Kidney glomerular epithelial cell (primary cell): ENCODE data around the gene KCNF1.

Experiments
- DNase-seq: peaks from one replicate; lab custom pipeline; 2025; lab: John Stamatoyannopoulos, UW

The KCNF1 gene

DNA sequence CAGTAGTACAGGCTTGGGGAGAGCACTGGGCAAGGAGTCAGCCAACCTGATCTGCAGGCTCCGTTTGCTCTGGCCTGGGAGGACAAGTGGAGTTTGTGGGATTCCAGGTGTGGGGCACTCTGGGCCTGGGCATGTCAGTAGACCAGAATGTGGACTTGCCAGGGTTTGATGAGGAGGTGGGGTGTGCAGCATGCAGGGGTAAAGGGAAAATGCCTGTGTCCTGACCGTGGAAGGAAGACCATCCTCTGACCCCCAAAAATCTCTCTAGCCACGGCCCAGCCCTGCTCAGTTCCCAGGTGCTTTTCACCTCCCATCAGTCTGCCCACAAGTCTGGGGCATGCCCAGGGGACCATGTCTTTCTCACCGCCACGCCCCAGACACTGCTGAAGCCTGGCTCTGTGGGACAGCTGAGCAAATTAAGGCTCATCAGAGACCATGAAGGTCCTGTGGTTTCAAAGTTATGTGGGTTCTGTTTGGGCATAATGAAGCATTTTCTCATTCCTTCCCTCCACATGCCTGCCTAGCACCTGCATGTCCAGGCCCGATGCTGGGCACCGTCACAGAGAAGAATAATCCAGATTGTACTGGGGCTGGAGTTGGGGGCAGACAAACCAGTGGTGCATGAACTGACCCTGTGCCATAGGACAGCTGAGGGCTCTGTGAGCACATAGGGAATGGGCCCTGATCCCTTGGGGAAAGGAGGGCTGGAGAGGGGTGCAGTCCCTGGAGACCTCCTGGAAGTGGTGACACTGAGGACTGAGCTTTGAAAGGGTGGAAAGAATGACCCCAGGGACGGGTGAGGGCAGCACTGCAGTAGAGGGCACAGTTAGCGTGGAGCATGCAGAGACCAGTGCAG lies 6.5 kb upstream of the KCNF1 start:
- no peak for DNase-seq

DNA sequence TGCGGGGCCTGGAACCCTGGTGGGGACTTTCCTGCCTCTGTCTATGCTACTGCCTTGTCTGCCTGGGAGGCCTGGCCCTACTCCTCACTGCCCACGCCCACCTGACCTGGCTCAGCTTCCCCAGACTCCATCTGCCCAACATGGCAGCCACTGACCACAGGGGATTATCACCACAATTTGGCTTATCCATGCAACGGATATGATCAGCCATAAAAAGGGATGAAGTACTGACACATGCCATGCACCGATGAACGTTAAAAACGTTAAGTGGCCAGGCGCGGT lies 5.9 kb upstream of the KCNF1 start:
- DNase-seq: no peak

DNA sequence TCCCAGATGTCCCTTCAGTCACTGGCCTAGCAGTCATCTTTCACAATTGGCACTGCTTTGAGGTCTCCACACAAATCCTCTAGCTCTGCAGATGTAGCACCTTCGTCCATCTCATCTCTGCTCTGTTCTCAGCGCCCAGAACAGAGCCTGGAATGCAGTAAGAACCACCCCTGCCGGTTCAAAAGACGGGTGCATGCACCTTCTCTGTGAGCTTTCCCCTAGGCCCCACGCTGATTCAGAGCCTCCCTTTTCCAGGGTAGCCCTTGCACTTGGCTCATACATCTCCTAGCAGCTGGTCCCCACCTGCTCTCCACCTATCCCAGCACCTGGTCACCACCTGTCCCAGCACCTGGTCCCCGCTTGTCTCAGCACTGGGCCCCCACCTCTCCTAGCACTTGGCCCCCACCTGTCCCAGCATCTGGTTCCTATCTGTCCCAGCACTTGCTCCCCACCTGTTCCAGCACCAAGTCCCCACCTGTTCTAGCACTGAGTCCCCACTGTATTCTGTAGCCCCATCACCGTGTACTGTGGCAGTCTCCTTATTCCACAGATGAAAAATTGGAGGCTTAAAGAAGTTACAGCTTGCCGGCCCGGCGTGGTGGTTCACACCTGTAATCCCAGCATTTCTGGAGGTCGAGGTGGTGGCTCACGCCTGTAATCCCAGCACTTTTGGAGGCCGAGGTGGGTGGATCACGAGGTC lies 4.7 kb upstream of the KCNF1 start:
- DNase-seq: no peak

DNA sequence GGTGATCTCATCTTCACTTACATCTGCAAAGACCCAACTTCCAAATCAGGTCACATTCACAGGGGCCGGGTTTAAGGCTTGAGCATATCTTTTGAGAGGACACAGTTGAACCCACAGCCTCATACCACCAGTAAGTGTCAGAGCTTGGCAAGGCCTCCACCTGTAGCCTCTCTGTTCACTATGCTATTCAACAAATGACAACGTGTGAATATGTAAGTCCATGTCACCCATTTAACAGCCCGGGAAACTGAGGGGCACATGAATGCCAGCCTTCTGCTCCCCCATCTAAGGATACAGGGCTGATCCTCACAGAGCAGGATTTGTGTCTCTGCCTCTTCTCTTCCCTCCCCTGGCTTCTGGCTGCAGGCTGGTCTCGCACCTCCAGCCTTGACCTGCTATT lies 3.5 kb upstream of the KCNF1 start:
- DNase-seq: no peak

DNA sequence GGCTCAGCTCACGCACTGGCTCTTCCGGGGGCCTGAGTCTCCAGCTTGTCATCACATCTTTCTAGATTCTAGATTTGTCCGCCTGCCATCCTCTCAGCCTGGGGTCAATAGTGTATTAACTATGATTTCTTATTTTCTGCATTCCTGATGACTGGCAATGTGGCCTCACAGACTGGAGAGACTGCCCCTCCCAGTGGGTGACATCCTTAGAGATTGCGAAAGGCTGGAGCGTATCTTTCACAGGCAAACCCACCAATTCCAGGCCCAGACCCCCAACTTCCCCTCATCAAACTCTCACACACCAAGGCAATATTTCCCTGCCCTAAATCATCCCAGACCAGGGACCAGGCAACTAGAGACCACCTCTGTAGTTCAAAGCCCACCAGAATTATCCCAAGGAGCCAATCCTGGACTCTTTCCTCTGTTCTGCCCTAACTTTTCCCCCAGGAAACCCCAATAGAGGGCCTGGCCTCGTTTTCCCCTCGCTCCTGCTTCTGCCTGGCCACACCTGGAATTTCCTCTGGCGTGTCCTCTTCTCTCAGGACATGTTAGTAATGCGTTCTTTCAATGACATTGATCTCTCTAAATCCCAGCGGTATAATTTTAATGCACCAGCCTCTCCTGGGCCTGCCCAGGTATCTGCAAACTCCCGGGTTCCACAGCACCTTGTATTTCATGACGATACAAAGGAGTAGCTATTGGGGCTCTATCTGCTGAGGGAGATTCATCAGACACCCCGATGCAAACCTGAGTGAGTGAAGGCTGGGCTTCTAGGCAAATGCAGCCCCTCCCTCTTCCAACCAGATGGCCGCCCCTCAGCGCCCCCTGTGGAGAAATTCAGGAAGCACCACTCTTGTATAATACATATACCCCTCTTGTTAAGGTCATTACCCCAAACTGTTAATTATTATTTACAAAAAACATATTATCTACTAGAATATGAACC lies 2.4 kb upstream of the KCNF1 start:
- peak; percentile 7 for DNase-seq

DNA sequence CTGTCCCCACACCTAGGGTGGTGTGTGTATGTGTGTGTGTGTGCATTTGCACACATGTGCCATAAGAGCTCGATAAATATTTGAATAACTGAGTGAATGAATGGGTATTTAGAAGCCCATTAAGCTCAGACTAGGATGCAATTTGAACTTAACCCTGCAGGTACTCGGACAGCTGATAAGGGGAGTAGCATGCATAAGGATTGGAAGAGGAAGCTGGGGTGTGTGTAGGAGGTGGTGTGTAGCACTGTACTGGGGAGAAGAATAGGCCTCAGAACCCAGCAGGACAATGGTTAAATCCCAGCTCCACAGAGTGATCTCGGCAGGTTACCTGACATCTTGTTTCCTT lies 1.8 kb upstream of the KCNF1 start:
- DNase-seq: no peak

DNA sequence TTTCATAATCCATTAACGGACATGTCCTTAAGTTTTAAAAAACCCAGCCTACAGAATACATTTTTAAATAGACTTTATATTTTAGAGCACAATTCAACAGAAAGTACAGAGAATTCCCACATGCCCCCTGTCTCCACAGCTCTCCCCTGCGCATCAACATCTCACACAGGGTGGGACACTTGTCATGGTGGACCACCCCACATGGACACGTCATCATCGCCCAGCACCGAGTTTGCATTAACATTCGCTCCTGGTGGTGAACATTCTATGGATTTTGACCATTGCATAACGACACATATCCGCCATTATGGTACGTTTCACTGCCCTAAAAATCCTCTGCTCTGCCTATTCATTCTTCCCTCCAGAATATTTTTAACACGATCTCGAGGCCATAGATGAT lies 1.1 kb upstream of the KCNF1 start:
- no peak for DNase-seq

DNA sequence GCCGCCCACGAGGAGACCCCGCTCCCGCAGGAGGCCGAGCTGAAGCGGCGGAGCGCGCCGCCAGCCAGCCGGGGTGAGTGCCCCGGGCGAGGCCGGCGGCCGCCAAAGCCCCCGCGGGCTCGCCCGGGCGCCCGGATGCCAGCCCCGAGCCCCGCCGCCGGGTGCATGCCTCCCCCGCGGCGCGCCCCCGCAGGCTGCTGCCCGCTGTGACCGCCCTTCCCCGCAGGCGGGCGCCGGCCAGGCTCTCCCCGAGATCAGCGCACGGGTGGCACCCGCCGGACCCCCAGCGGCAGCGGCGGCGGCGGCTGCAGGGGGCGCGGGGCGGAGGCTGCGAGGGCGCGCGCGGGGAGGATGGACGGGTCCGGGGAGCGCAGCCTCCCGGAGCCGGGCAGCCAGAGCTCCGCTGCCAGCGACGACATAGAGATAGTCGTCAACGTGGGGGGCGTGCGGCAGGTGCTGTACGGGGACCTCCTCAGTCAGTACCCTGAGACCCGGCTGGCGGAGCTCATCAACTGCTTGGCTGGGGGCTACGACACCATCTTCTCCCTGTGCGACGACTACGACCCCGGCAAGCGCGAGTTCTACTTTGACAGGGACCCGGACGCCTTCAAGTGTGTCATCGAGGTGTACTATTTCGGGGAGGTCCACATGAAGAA lies 470 bp downstream of the KCNF1 start:
- no peak for DNase-seq

DNA sequence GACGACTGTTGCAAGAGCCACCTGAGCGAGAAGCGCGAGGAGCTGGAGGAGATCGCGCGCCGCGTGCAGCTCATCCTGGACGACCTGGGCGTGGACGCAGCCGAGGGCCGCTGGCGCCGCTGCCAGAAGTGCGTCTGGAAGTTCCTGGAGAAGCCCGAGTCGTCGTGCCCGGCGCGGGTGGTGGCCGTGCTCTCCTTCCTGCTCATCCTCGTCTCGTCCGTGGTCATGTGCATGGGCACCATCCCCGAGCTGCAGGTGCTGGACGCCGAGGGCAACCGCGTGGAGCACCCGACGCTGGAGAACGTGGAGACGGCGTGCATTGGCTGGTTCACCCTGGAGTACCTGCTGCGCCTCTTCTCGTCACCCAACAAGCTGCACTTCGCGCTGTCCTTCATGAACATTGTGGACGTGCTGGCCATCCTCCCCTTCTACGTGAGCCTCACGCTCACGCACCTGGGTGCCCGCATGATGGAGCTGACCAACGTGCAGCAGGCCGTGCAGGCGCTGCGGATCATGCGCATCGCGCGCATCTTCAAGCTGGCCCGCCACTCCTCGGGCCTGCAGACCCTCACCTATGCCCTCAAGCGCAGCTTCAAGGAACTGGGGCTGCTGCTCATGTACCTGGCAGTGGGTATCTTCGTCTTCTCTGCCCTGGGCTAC lies 1.2 kb downstream of the KCNF1 start:
- DNase-seq: no peak

DNA sequence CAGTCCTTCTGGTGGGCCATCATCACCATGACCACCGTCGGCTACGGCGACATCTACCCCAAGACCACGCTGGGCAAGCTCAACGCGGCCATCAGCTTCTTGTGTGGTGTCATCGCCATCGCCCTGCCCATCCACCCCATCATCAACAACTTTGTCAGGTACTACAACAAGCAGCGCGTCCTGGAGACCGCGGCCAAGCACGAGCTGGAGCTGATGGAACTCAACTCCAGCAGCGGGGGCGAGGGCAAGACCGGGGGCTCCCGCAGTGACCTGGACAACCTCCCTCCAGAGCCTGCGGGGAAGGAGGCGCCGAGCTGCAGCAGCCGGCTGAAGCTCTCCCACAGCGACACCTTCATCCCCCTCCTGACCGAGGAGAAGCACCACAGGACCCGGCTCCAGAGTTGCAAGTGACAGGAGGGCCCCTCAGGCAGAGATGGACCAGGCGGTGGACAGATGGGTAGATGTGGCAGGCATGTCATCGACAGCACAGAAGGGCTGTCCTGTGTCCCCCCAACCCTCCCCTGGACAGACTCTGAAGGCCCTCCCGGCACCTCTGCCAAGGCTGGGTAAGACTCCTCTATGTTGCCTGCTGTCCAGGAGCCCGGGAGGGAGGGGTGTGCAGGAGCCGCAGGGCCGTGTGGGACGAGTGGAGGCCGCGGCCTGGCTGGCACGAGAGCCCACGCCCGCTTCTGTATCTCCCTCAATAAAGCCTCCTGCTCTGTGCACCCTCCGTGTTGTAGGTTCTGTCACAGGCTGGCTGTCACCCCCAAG lies 2.0 kb downstream of the KCNF1 start:
- DNase-seq: no peak

DNA sequence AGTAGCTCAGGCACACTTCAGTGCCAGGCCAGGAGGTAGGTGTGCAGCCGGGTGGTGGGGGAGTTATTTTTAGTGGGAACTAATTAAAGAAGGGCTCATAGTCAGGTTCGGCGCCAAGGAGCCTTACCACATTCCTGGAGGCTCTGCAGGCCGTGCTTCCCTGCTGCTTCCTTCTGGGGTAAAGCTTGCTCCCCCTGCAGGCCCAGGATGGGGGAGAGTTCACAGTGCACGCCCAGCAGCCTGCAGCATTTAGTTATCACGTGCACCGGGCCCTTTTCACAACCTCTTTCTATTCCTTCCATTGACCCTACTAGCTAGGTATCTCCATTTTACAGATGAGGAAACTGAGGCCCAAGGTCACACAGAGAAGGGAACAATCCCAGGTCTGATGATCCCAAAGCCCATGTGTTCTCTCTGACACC lies 2.5 kb downstream of the KCNF1 start:
- no peak for DNase-seq

DNA sequence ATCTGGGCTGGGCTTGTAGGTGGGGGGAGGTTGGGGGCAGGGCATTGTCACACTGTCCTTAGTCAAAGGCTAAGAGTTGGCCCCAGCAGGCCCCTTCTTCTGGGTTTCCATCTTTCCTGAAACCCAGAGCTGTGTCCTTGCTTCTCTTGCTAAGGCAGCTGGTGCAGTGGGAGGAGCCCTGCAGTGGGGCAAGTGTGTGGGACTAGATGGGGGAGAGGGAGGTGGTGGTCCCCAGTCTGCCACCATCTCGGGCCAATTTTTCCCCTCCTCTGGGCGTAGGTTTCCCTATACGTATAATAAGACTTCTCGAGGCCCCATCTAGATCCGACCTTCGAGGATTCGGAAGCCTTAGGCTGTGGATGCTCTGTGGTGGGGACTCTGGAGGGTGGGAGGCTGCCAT lies 3.5 kb downstream of the KCNF1 start:
- no peak for DNase-seq

DNA sequence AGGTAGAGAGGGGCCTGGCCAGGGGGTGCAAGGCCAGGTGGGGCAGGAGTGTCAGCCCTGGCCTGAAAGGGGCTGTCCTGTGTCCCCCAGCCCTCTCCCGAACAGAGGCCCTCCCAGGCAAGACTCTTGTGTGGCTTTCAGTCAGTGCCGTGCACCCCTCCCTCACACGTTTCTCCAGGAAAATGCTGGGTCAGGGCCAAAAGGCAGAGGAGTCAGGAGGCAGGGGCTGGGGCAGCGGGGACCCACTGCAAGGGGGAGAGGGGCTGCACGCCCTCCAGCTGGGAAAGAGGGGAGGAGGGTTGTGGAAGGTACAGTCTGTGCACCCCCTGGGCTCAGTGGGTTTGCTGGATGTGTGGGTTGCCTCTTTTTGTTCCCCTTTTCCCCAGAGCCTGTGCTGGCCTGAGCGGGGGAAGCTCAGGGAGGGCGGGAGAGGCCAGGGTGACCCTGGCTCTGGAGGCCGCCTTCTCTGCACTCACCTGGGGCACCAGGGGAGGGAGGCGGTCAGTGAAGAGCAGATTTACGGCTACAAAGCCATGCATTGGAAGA lies 4.1 kb downstream of the KCNF1 start:
- no peak for DNase-seq

DNA sequence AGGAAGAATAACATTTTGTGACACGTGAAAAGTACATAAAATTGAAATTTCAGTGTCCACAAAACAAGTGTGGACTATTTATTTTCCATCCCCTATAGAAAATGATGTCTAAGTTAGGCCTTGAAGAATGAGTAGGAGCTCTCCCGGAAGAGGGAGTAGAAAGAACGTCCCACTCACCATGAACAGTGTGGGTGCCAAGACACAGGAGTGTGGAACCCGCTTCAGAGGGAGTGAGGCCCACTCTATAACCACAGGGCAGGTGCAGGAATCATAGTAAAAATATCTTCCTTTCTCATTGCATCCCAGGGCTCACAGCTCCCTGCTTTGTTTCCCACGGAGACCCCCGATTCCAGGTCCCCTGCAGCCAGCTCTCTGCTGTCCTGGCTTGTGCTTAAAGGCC lies 5.2 kb downstream of the KCNF1 start:
- DNase-seq: no peak

DNA sequence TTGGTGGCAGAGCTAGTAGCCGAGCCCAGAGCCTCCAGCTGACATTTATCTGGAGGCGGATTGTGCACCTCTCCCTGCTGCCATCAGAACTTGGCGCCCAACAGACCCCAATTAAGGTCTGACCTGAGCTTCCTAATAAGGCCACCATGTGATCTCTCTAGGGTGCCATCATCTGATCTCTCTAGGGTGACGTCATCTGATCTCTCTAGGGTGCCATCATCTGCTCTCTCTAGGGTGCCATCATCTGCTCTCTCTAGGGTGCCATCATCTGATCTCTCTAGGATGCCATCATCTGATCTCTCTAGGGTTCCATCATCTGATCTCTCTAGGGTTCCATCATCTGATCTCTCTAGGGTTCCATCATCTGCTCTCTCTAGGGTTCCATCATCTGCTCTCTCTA lies 6.2 kb downstream of the KCNF1 start:
- no peak for DNase-seq

DNA sequence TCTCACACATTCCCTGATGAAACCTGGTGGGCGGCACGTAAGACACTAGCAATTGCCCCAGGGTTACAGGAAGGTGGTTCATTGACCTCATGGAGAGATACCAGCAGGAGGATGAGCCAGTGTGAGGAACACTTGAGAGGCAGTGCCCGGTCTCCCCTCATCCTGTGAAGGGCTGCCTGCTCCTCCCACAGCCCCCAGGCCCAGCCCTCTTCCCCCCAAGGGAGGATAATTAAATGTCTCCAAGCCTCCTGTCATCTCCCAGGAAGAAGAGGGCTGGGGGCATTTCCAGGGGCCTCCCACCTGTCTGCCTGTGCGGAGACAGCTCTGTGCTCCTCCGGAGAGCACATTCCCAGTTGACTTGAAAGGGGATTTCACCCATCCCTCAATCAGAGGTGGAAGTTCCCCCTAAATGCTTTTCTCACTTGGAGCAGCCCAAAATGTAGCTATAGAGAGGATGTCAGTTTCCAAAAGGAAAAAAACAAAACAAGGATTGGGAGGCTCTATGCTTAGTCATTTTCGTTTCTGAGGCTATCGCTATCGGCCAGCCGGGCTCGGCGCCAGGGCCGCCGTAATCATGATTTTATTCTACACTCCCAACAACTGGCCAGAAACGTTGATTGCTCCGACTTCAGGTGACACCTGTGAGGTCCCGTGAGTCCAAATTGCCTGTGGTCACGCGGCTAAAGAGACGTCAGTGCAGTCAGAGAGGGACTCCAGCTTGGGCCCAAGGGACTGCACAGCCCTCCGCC lies 7.1 kb downstream of the KCNF1 start:
- DNase-seq: no peak

DNA sequence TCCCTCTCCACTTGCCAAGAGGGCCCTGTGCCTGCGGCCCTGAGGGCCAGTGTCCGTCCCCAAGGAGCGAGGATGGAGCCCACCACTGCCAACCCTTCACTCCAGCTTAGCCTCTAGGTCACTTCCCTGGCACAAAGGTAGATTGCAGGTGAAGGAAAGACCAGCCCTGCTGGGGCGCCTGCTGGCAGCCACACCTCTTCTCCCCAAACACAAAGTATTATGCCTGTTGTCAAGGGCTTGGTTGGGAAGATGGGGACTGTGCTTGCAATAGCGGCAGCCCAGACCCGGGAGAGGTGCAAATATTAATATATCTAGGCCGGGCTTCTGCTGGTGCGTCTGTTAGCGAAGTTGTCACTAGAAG lies 7.7 kb downstream of the KCNF1 start:
- DNase-seq: no peak

DNA sequence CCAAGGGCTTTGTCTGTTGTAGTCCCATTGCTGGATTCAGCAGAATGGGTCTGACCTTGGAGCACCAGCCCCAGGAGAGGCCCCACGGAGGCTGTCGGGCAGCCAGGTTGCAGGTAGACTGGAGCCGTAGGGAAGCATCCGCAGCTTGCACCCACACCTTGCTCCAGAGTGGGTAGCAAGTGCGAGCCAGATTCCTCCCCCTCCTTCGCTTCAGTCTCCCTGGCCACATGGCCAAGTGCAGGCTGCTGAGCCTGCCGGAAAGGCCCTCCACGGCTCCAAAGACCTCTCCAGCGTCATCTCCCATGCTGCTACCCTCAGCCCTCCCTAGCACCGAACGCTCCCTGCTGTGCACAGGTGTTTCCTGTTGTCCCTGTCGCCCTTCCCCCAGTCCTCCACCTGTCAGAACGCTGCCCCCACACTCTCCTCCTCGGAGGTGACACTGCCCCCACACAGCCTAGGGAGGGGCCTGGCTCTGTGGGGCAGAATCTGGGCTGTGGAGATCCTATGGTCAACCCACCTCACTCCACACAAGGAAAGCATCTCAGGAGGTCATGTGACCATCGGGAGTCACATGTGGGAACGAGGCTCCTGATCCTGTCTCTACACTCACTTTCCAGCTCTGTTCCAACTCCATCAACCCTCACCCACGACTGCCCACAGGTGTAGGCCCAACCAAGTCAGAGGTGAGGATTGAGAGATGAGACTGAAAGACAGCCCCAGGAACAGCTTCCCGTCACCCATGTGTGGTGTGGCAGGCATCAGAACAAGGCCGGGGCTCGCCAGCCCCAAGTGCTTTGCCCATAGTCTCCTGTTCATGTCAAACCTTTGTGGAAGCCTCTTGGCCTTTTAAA lies 8.3 kb downstream of the KCNF1 start:
- no peak for DNase-seq

DNA sequence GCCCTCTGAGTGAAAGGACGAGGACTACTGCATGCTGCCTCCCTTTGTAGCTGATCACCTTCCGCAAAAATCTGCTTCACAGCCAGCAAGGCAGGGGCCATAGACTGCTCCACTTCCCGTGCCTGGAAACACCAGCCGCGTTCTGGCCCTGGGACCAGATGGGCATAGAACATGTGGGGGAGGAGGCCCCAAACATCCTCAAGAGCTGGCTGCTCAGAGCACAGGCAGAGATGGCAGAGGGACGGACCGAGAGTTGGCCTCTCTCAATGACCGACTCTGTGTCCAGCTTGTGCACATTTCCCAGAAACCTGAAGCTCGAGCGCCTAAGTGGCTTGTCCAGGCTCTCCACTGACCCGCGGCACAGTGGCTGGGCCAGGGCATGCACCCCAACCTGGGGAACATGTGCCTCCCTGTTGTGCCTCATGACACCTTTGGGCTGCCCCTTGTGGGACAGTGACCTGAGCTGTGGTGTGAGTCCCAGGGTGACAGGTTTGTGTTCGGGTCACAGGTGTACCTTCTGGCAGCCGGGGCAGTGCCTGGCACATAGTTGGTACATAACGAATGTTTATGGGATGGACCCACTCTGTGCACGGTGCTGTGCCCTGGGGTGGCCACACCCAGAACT lies 9.1 kb downstream of the KCNF1 start:
- DNase-seq: no peak
